ENCODE results near the gene USP5.

USP5 gene, protein sequence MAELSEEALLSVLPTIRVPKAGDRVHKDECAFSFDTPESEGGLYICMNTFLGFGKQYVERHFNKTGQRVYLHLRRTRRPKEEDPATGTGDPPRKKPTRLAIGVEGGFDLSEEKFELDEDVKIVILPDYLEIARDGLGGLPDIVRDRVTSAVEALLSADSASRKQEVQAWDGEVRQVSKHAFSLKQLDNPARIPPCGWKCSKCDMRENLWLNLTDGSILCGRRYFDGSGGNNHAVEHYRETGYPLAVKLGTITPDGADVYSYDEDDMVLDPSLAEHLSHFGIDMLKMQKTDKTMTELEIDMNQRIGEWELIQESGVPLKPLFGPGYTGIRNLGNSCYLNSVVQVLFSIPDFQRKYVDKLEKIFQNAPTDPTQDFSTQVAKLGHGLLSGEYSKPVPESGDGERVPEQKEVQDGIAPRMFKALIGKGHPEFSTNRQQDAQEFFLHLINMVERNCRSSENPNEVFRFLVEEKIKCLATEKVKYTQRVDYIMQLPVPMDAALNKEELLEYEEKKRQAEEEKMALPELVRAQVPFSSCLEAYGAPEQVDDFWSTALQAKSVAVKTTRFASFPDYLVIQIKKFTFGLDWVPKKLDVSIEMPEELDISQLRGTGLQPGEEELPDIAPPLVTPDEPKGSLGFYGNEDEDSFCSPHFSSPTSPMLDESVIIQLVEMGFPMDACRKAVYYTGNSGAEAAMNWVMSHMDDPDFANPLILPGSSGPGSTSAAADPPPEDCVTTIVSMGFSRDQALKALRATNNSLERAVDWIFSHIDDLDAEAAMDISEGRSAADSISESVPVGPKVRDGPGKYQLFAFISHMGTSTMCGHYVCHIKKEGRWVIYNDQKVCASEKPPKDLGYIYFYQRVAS

DNA sequence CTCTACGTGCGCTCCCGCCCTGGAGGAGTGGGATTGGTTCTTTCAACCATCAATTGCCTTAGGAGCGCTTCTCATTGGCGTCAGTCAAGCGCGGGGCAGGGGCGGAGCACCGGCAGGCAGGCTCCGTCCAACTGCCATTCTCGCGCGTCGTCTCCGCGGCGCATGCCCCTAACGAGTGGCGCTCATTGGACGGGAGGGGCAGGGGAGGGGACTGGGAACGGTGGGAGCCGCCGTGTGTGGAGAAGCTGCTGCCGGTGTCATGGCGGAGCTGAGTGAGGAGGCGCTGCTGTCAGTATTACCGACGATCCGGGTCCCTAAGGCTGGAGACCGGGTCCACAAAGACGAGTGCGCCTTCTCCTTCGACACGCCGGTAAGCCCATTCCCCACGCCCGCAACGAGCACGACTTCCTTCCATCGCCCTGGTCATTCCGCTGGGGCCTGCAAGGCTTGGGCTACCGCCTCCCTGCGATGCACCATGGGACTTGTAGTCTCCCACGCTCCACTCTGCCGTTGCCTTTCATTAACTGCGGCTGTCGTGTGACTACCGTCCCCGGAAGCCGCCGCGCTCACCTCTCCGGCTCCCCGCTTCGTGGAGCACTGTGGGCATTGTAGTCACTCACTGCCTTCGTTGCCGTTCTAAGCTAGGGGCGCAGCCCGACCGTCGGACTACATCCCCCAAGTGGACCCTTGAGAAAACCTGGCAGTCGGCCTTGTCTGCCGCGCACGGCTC lies at the start of gene USP5:
Gene USP5, plus strand, starts transcription at position 230 of the 730 bp plus-strand sequence. Its CDS starts 30 bp downstream, at position 260.
- peak; percentile 97 for DNase-seq (ENCODE audit: low read depth)

DNA sequence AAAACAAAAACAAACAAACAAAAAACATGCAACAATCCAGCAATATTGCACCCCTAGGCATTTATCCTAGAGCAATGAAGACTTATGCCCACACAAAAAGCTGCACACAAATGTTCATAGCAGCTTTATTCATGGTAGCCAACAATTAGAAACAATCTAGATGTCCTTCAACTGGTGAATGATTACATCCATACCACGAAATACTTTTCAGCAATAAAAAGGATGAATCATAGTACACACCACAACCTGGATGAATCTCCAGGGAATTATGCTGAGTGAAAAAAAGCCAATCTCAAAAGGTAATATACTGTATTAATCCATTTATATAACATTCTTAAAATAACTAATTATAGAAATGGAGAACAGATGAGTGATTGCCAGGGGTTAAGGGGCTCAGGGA lies 44.8 kb upstream of the USP5 start:
- DNase-seq (ENCODE audit: low read depth): no peak

DNA sequence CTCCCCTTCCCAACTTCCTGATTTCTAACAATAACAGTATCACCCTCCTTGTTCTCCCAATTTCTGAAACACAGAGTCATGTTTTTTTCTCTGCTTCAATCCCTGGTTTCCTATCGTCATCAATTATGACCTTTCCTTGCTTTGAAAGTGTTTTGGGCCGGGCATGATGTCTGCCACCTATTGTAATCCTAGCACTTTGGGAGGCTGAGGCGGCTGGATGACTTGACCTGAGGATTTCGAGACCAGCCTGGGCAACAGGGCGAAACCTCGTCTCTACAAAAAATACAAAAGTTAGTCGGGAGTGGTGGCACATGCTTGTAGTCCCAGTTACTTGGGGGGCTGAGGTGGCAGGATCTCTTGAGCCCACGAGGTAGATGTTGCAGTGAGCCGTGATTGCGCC lies 42.9 kb upstream of the USP5 start:
- DNase-seq (ENCODE audit: low read depth): no peak

DNA sequence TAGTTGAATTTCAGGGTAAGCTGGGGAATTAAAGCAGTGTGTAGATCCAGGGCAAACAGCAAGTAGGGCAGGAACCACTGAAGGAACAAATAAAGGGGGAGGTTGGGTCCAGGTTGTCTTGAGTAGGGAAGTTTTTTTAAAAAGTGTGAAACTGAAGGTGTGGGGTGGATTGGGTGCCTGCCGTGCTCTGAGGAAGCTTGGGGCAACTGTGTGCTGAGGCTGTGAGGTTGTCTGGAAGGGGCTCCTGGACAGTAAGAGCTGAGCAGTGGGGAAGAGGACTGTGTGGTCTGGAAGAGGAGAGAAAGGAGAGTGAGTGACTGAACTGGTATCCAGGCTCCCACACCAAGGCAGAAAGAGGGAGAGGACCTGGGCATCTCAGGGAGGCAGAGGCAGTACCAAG lies 41.2 kb upstream of the USP5 start:
- no peak for DNase-seq (ENCODE audit: low read depth)

DNA sequence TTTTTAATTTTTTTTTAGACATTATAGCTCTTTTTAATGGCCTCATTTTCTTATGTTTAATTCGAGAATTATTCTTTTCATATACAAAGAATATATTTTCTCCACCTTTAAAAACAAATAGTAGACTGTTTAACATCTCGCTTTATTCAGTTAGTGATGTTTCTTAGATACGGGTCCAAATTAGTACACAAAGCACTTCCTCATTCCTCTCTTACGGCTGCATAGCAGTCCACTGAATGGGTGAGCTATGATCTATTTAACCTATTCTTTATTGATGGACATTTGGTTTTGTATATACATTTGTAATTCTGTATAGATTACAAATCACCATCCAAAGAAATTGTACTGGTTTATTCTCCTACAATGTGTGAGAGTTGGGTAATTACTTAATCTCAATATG lies 38.6 kb upstream of the USP5 start:
- no peak for DNase-seq (ENCODE audit: low read depth)

DNA sequence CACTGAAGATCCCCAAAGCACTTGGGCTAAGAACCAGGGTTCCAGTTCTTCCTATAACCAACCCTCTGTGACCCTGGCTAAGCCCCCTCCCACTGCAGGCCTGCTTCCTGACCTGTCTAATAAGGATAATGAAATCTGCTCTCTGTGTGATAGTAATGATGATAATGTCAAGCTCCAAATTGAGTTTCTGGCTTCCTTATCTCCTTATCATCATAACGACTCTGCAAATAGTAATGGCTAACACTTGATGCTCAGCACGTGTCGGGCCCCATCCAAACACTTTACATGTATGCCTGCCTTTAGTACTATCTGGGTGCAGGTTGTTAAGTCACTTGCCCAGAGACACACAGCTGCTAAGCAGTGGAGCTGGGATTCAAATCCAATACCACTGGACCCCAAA lies 35.4 kb upstream of the USP5 start:
- no peak for DNase-seq (ENCODE audit: low read depth)

DNA sequence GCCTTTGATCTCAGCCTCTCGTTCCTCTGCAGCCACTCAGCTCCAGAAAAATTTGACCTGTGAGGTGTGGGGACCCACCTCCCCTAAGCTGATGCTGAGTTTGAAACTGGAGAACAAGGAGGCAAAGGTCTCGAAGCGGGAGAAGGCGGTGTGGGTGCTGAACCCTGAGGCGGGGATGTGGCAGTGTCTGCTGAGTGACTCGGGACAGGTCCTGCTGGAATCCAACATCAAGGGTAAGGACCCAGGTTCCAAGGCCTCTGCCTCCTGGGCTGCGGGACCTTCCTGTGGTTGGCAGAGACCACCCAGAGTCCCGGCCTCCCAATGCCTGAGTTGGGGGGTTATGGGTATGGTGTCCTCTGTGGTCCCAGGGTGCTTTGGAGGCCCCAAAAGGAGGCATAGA lies 34.9 kb upstream of the USP5 start:
- DNase-seq (ENCODE audit: low read depth): no peak

DNA sequence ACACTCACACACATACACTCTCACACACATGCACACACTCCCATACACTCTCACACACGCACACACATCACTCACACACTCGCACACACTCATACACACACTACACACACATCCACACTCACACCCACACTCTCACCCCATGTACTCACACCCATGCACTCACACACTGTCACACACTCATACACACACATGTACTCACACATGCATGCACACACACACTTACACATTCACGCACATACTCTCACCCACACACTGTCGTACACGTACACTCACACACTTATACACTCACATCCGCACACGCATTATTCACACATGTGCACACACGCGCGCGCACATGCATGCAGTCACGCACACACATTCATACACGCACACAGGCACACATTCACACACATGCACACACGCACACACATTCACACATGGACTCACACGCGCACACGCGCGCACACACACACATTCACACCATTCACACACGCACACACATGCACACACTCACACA lies 34.2 kb upstream of the USP5 start:
- no peak for DNase-seq (ENCODE audit: low read depth)

DNA sequence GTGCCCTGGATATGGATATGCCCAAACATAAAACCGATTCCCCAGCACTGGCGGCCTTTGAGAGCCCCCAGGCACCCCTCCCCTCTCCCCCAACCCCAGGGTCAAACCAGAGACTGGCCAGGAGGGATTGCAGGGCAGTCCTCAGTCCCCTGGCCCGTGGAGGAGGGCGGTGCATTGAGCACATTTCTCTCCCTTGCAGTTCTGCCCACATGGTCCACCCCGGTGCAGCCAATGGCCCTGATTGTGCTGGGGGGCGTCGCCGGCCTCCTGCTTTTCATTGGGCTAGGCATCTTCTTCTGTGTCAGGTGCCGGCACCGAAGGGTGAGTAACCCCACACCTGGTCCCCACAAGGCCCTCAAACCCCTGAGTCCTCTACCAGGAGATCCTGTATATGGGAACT lies 33.7 kb upstream of the USP5 start:
- no peak for DNase-seq (ENCODE audit: low read depth)

DNA sequence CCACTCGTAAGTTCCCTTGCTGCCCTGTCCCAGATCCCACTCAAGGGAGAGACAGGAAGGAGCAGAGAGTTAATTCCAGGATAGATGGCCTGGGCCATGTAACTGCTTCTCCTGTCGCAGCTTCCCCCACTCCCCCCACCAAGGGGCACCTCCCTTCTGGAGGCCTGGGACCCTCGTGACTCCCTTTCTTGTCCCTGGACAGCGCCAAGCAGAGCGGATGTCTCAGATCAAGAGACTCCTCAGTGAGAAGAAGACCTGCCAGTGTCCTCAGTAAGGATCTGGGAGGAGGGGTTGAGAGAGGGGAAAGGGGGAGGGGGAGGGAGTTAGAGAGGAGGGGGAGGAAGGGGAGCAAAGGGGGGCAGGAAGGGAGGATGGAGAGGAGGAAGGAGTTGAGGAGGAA lies 33.3 kb upstream of the USP5 start:
- no peak for DNase-seq (ENCODE audit: low read depth)

DNA sequence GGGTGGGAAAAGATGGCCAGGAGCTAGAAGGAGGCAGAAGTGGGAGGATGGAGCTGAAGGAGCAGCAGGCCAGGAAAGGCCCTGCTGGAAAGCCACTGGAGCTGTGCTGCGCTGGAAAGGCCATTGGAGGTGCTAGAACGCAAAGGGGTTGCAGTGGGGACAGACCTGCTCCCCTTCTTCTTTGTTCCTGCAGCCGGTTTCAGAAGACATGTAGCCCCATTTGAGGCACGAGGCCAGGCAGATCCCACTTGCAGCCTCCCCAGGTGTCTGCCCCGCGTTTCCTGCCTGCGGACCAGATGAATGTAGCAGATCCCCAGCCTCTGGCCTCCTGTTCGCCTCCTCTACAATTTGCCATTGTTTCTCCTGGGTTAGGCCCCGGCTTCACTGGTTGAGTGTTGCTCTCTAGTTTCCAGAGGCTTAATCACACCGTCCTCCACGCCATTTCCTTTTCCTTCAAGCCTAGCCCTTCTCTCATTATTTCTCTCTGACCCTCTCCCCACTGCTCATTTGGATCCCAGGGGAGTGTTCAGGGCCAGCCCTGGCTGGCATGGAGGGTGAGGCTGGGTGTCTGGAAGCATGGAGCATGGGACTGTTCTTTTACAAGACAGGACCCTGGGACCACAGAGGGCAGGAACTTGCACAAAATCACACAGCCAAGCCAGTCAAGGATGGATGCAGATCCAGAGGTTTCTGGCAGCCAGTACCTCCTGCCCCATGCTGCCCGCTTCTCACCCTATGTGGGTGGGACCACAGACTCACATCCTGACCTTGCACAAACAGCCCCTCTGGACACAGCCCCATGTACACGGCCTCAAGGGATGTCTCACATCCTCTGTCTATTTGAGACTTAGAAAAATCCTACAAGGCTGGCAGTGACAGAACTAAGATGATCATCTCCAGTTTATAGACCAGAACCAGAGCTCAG lies 32.6 kb upstream of the USP5 start:
- no peak for DNase-seq (ENCODE audit: low read depth)

DNA sequence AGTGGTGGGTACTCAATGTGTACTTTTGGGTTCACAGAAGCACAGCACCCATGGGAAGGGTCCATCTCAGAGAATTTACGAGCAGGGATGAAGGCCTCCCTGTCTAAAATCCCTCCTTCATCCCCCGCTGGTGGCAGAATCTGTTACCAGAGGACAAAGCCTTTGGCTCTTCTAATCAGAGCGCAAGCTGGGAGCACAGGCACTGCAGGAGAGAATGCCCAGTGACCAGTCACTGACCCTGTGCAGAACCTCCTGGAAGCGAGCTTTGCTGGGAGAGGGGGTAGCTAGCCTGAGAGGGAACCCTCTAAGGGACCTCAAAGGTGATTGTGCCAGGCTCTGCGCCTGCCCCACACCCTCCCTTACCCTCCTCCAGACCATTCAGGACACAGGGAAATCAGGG lies 31.8 kb upstream of the USP5 start:
- no peak for DNase-seq (ENCODE audit: low read depth)

DNA sequence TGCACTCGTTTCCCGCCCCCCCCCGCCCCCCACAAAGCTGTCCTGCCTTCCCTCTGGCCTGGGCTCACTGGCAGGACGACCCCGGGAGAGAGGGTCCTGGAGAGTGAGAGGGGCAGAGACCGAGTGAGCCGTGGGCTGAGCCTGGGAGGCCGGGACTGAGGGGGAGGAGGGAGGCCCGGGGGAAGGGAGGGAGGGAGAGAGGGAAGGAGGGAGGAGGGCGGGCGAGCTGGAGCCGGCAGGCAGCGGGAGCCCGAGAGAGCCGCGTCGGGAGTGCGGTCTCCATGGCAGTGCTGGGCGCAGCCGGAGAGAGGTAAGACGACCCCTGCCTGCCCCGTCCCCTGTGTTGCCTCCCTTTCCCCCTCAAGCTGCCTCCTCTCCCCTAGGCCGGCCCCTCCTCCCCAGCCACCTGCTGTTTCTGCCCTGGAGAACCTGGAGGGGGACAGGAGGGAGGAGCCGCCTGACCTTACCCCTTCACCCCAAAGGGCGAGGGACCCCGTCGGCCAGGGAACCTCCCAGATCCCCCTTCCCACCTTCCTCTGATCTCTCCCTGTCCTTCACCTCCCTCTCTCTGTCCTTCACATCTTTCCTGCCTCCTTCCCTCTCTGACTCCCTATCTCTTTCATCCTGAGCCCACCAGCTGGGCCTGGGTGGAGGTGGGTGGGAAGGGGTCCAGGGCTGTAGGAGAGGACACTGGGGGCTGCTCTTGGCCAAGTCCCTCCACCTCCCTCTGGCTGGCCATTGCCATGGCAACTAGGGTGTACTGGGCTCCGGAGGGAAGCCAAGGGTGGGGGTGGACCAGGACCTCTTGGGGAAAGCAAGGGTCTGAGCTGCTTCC lies 30.1 kb upstream of the USP5 start, which contains the start of gene GPR162:
Gene GPR162, plus strand, starts transcription at position 231 of the 835 bp plus-strand sequence. CDS start 2,078 bp downstream, outside the sequence.
- no peak for DNase-seq (ENCODE audit: low read depth)

DNA sequence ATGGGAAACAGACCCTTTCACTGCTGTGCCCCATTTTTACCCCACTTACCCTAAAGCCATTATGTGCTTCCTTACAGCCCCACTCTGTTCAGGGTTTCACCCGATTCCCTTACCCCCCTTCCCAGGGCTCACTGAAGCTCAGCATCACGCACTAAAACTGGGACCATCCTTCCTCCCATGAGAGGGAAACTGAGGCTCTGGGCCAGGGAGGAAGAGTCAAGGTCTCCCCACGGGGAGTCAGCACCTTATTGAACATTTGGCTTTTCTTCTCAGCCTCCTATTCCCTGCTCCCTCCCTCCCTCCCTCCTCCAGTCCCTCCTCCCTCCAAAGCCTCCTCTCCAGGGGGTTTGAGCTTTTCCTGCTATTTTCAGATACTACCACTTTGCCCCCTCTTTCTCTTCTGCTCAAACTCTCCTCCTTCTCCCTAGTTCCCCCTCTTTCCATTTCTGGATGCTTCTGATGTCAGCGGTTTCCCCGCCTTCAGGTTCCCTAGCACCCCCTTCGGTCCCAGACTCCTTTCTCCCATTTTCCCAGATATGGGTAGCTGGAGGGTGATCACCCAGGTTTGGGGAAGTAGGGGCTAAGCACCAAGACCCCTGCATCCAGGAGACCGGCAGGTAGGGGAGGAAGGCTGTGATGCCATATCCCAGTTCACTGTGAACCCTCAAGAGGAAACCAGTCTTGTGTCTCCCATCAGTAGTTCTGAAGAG lies 29.4 kb upstream of the USP5 start:
- DNase-seq (ENCODE audit: low read depth): no peak

DNA sequence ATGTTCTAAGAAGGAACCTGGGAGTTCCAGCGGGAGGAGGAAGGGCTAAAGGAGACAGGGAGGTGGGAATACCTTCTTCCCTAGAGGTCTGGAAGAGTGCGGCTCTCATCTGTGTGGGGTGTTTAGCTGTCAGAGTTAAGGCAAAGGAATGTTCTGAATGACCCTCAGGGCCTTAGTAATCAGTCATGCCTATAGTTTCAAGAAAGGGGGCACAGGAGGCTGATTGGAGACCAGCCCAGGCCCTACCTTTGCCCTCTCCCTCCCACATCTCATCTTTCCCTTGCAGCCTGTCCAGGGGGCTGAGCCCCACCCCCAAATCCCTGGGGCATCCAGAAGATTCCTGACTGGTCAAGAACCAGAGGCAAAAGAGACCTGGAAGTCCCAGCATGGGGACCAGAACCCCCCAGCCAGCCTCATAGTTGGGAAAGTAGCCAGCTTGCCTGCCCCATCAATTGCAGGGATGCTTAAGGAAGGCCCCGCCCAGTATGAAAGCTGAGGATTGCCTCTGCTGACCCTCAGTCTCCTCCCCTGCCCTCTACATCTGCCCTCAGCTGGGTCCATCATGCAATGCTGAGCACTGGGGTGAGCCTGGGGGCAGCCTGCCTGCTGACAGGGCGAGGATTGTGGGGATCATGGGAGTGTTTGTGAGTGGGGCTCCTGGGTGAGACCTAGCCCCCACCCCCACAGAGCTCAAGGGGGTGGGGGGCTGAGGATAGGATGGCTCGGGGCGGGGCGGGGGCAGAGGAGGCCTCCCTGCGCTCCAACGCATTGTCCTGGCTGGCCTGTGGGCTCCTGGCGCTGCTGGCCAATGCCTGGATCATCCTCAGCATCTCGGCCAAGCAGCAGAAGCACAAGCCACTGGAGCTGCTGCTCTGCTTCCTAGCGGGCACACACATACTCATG lies 28.5 kb upstream of the USP5 start:
- DNase-seq (ENCODE audit: low read depth): no peak

DNA sequence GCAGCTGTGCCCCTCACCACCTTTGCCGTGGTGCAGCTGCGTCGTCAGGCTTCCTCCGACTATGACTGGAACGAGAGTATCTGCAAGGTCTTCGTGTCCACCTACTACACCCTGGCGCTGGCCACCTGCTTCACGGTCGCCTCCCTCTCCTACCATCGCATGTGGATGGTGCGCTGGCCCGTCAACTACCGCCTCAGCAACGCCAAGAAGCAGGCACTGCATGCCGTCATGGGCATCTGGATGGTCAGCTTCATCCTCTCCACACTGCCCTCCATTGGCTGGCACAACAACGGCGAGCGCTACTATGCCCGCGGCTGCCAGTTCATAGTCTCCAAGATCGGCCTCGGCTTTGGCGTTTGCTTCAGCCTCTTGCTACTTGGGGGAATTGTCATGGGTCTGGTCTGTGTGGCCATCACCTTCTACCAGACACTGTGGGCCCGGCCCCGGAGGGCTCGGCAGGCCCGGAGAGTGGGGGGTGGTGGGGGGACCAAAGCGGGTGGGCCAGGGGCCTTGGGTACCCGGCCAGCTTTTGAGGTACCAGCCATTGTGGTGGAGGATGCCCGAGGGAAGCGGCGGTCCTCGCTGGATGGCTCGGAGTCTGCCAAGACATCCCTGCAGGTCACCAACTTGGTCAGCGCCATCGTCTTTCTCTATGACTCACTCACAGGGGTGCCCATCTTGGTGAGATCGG lies 27.7 kb upstream of the USP5 start:
- DNase-seq (ENCODE audit: low read depth): no peak

DNA sequence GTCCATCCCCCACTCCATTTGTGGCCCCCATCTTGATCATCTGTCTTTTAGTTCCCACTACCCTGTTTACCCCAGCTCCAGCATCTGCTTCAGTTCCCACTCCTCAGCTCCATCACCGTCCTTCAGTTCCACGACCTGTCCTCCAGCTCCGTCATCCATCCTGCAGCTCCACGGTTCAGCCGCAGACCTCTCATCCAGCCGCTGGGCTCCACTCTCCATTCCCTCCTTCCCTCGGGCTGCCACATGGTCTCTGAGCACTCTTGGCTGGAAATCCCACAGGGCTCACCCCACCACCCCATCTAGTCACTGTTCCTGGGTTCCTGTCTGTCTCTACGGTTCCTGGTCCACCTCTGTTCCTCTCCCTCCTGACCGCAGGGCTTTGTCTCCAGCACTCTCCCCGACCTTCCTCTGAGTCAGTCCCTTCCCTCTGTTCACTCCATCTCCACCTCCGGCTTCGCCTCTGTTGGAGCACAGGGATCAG lies 27.0 kb upstream of the USP5 start:
- no peak for DNase-seq (ENCODE audit: low read depth)

Measured in stimulated activated CD8-positive, alpha-beta memory T cell treated with anti-CD3 and anti-CD28 coated beads, Interleukin-4, amount 100 ng/mL, for 24 hours (primary cell).